Breast epithelium (tissue), 3 donors: ENCODE data around the gene LGI4.

Experiments used
- POLR2AphosphoS5 ChIP-seq, 3 donors: sonication (generic); formaldehyde crosslinking; IDR thresholded peaks; one replicate each; pipeline ENCODE4 v1.6.1; 2017; ENCODE audit warnings: antibody characterized with exemption in 3 of 3
- TF ChIP-seq, protein P1 (sequence below), 3 donors: fragments of 450-650 bp; IDR thresholded peaks; one replicate each; pipeline ENCODE4 v1.5.1; 2016 to 2017; ENCODE audit warnings: antibody characterized with exemption in 3 of 3, mild to moderate bottlenecking in 3 of 3, moderate library complexity in 3 of 3

- TF ChIP-seq, protein P1, sequence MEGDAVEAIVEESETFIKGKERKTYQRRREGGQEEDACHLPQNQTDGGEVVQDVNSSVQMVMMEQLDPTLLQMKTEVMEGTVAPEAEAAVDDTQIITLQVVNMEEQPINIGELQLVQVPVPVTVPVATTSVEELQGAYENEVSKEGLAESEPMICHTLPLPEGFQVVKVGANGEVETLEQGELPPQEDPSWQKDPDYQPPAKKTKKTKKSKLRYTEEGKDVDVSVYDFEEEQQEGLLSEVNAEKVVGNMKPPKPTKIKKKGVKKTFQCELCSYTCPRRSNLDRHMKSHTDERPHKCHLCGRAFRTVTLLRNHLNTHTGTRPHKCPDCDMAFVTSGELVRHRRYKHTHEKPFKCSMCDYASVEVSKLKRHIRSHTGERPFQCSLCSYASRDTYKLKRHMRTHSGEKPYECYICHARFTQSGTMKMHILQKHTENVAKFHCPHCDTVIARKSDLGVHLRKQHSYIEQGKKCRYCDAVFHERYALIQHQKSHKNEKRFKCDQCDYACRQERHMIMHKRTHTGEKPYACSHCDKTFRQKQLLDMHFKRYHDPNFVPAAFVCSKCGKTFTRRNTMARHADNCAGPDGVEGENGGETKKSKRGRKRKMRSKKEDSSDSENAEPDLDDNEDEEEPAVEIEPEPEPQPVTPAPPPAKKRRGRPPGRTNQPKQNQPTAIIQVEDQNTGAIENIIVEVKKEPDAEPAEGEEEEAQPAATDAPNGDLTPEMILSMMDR (IDR thresholded peaks at IDR 0.05) = no peak
- TF ChIP-seq POLR2AphosphoS5 (IDR thresholded peaks at IDR 0.05) = no peak
Measured at GRCh38 chr19:35086455-35086854, 48.4 kb downstream of the LGI4 start.
